ENCODE results near the gene ATPAF1. TPM values are rescaled to one million over a fixed set of nuclear protein-coding genes. Genes with fewer than 3 reads are reported as not detected.

Gene ATPAF1
- total RNA-seq, 1 donor from 2014 or later, result 19.3 TPM

DNA sequence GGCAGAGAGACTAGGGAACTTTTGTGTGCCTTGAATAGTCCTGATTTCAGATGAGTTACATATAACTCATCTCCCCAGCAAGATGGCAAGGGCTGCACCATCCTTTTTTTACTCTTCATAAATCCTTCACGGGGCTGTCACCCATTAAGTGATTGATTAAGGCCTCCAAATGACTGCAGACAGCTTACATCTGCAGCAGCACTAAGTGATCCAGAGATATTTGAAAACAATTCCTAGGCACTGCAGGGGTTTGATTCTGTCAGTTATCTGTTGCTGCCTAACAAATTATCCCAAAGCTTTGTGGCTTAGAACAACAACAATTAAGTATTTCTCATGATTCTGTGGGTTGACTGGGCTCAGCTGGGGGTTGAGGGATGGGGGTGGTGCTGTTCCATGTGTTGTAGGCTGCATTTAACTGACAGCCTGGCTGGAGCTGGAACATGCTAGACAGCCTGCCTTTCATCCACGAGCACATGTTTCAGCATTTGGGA lies 22.8 kb upstream of the ATPAF1 start:
- TF ChIP-seq EZH2 (IDR thresholded peaks at IDR 0.05; ENCODE audit: insufficient read depth, low read length), result no peak
- TF ChIP-seq, protein P1, sequence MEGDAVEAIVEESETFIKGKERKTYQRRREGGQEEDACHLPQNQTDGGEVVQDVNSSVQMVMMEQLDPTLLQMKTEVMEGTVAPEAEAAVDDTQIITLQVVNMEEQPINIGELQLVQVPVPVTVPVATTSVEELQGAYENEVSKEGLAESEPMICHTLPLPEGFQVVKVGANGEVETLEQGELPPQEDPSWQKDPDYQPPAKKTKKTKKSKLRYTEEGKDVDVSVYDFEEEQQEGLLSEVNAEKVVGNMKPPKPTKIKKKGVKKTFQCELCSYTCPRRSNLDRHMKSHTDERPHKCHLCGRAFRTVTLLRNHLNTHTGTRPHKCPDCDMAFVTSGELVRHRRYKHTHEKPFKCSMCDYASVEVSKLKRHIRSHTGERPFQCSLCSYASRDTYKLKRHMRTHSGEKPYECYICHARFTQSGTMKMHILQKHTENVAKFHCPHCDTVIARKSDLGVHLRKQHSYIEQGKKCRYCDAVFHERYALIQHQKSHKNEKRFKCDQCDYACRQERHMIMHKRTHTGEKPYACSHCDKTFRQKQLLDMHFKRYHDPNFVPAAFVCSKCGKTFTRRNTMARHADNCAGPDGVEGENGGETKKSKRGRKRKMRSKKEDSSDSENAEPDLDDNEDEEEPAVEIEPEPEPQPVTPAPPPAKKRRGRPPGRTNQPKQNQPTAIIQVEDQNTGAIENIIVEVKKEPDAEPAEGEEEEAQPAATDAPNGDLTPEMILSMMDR (IDR thresholded peaks at IDR 0.05; ENCODE audit: insufficient read depth, low read depth, low read length), result no peak
- Histone ChIP-seq H4K20me1 (ENCODE audit: insufficient read depth, low read length) (peaks cover 42% of the 10 kb centered on the region), H3K4me2 (ENCODE audit: low read length) (no peak overlapping the region), H2AFZ (ENCODE audit: low read depth, low read length) (no peak overlapping the region), H3K4me3 (ENCODE audit: insufficient read depth, low read depth, low read length) (no peak overlapping the region), H3K36me3 (ENCODE audit: insufficient read depth, low read length) (peaks cover 52% of the 10 kb centered on the region), H3K4me1 (ENCODE audit: insufficient read depth, low read length) (no peaks in the 10 kb centered on the region), H3K9ac (ENCODE audit: low read length) (no peak overlapping the region), H3K27me3 (ENCODE audit: insufficient read depth, low read length) (no peaks in the 10 kb centered on the region), H3K27ac (ENCODE audit: low read depth, low read length) (no peak overlapping the region), H3K9me3 (ENCODE audit: insufficient read depth, low read depth, low read length) (no peaks in the 10 kb centered on the region), H3K79me2 (ENCODE audit: insufficient read depth, low read length) (peaks cover 2% of the 10 kb centered on the region)
- no peak overlapping the region for H3K27ac Mint-ChIP-seq (ENCODE audit: unreplicated experiment)
- FAIRE-seq, result no peak
- no peaks in the 10 kb centered on the region for H3K9me3 Mint-ChIP-seq (ENCODE audit: unreplicated experiment)
- no peaks in the 10 kb centered on the region for H3K27me3 Mint-ChIP-seq (ENCODE audit: low read depth, unreplicated experiment)
- peaks cover 18% of the 10 kb centered on the region for H3K4me1 Mint-ChIP-seq (ENCODE audit: low read depth, unreplicated experiment)
- H3K4me3 Mint-ChIP-seq (ENCODE audit: unreplicated experiment), result no peak overlapping the region
- peaks cover 11% of the 10 kb centered on the region for H3K36me3 Mint-ChIP-seq (ENCODE audit: low read depth, unreplicated experiment)
- DNase-seq (ENCODE audit: low read depth), result peak; percentile 30

DNA sequence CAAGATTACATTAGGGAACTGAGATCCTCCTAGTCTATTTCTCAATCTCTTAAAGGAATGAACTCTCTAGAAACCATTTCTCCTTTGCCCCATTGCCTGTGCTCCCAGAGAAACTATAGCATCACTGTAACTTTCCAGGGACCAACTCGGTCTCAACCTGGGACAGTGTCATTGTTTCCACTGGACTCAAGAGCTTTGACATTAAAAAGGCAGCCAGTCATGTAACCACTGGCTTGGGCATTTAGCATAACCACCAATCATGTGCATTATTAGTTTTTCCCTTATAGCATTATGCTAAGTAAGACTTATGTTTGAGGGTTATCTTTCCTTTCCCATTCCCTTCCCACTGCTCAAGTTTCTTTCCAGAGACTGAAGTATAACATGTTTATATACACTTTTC lies 21.7 kb upstream of the ATPAF1 start:
- peaks cover 23% of the 10 kb centered on the region for H3K4me1 Mint-ChIP-seq (ENCODE audit: low read depth, unreplicated experiment)
- H3K4me1 ChIP-seq (ENCODE audit: insufficient read depth, low read length), result no peaks in the 10 kb centered on the region
- DNase-seq (ENCODE audit: low read depth), result no peak
- H3K9me3 Mint-ChIP-seq (ENCODE audit: unreplicated experiment), result no peaks in the 10 kb centered on the region
- H3K79me2 ChIP-seq (ENCODE audit: insufficient read depth, low read length), result no peaks in the 10 kb centered on the region
- H3K4me2 ChIP-seq (ENCODE audit: low read length), result no peak overlapping the region
- no peak for FAIRE-seq
- no peak overlapping the region for H3K9ac ChIP-seq (ENCODE audit: low read length)
- H3K27ac Mint-ChIP-seq (ENCODE audit: unreplicated experiment), result no peak overlapping the region
- H3K27ac ChIP-seq (ENCODE audit: low read depth, low read length), result no peak overlapping the region
- peaks cover 4% of the 10 kb centered on the region for H3K36me3 Mint-ChIP-seq (ENCODE audit: low read depth, unreplicated experiment)
- TF ChIP-seq EZH2 (IDR thresholded peaks at IDR 0.05; ENCODE audit: insufficient read depth, low read length), result no peak
- TF ChIP-seq, protein P1 (IDR thresholded peaks at IDR 0.05; ENCODE audit: insufficient read depth, low read depth, low read length), result no peak
- peaks cover 50% of the 10 kb centered on the region for H3K36me3 ChIP-seq (ENCODE audit: insufficient read depth, low read length)
- H3K9me3 ChIP-seq (ENCODE audit: insufficient read depth, low read depth, low read length), result no peaks in the 10 kb centered on the region
- H4K20me1 ChIP-seq (ENCODE audit: insufficient read depth, low read length), result peaks cover 42% of the 10 kb centered on the region
- H3K4me3 ChIP-seq (ENCODE audit: insufficient read depth, low read depth, low read length), result no peak overlapping the region
- H3K4me3 Mint-ChIP-seq (ENCODE audit: unreplicated experiment), result no peak overlapping the region
- no peak overlapping the region for H2AFZ ChIP-seq (ENCODE audit: low read depth, low read length)
- H3K27me3 ChIP-seq (ENCODE audit: insufficient read depth, low read length), result no peaks in the 10 kb centered on the region
- H3K27me3 Mint-ChIP-seq (ENCODE audit: low read depth, unreplicated experiment), result no peaks in the 10 kb centered on the region

DNA sequence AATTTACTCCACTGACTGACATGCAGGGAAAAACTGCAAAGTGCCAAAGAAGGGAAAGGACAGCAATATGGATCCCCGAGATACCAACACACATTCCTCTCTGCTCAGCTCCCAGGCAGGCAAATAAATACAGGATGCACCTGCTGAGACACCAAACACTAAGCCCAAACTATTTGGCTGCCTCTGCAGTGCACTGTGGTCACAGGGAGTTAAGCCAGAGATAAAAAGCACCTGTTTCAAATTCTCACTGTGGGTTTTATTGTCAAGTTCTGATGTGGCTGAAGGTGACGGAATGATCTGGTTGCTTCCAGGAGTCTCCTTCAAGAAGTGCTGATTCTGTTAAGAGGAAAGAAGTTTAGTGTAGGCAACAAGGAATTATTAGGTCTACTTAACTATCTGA lies 21.2 kb upstream of the ATPAF1 start:
- Histone ChIP-seq H4K20me1 (ENCODE audit: insufficient read depth, low read length) (peaks cover 42% of the 10 kb centered on the region), H3K9ac (ENCODE audit: low read length) (no peak overlapping the region), H3K4me3 (ENCODE audit: insufficient read depth, low read depth, low read length) (no peak overlapping the region), H3K36me3 (ENCODE audit: insufficient read depth, low read length) (peaks cover 56% of the 10 kb centered on the region), H3K4me1 (ENCODE audit: insufficient read depth, low read length) (no peaks in the 10 kb centered on the region), H3K79me2 (ENCODE audit: insufficient read depth, low read length) (no peaks in the 10 kb centered on the region), H3K9me3 (ENCODE audit: insufficient read depth, low read depth, low read length) (no peaks in the 10 kb centered on the region), H3K27me3 (ENCODE audit: insufficient read depth, low read length) (no peaks in the 10 kb centered on the region), H3K27ac (ENCODE audit: low read depth, low read length) (no peak overlapping the region), H2AFZ (ENCODE audit: low read depth, low read length) (no peak overlapping the region), H3K4me2 (ENCODE audit: low read length) (no peak overlapping the region)
- H3K9me3 Mint-ChIP-seq (ENCODE audit: unreplicated experiment), result no peaks in the 10 kb centered on the region
- no peak overlapping the region for H3K4me3 Mint-ChIP-seq (ENCODE audit: unreplicated experiment)
- DNase-seq (ENCODE audit: low read depth) (peak; percentile 18), FAIRE-seq (no peak)
- peaks cover 4% of the 10 kb centered on the region for H3K36me3 Mint-ChIP-seq (ENCODE audit: low read depth, unreplicated experiment)
- TF ChIP-seq EZH2 (IDR thresholded peaks at IDR 0.05; ENCODE audit: insufficient read depth, low read length), result no peak
- TF ChIP-seq, protein P1 (IDR thresholded peaks at IDR 0.05; ENCODE audit: insufficient read depth, low read depth, low read length), result no peak
- no peak overlapping the region for H3K27ac Mint-ChIP-seq (ENCODE audit: unreplicated experiment)
- H3K4me1 Mint-ChIP-seq (ENCODE audit: low read depth, unreplicated experiment), result peaks cover 28% of the 10 kb centered on the region
- H3K27me3 Mint-ChIP-seq (ENCODE audit: low read depth, unreplicated experiment), result no peaks in the 10 kb centered on the region
